ENCODE data around the gene PAPPA2.
"Not testable (repeated sequence)": the region's sequence is repeated elsewhere in the genome, so short reads cannot be mapped to it uniquely, and the experiment has no call there.

Gene PAPPA2

DNA sequence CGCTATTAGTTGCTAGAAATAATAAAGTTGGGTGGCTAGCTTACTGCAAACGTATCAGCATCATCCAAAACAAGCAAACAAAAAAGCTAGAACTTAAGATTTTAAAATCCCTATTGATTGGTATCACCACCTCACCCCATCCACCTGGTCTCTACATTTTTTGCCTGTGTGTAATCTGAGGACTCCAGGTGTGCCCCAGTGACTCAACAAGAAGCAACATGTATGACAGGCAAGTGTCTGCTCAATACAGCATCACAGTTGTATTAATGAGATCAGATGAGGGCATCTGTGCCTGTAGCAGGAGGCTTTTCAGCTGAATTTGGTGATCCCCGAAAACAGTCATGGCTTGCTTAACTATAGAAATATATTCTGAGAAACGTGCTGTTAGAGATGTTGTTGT is 14.6 kb upstream of the PAPPA2 start:
- POLR2A ChIA-PET, result no interaction called here
- H3K36me3 ChIP-seq (ENCODE audit: control insufficient read depth in 2 of 2, insufficient read depth in 1 of 2, low read length in 2 of 2), result no peaks in the 10 kb centered on the region
- CTCF ChIA-PET, result interaction anchor here (0.6 to 0.8 kb wide), 6 partner anchors 18 to 450 kb away, joined by 3 to 6 read pairs (median 3); no protein-coding TSS in a partner anchor
- H3K27ac ChIP-seq (ENCODE audit: extremely low read depth, low read depth, low read length), result no peak overlapping the region
- no peak overlapping the region for H3K4me3 ChIP-seq (ENCODE audit: low read depth, low read length)
- H3K4me1 ChIP-seq (ENCODE audit: control insufficient read depth, insufficient read depth, low read length), result no peaks in the 10 kb centered on the region
- TF ChIP-seq SP2 (tag by site-specific recombination; IDR thresholded peaks at IDR 0.05), result no peak
- no peak for TF ChIP-seq ZNF473 (tag by site-specific recombination; IDR thresholded peaks at IDR 0.05)
- no peaks in the 10 kb centered on the region for H3K9me3 ChIP-seq (ENCODE audit: control insufficient read depth, insufficient read depth, low read depth, low read length)

DNA sequence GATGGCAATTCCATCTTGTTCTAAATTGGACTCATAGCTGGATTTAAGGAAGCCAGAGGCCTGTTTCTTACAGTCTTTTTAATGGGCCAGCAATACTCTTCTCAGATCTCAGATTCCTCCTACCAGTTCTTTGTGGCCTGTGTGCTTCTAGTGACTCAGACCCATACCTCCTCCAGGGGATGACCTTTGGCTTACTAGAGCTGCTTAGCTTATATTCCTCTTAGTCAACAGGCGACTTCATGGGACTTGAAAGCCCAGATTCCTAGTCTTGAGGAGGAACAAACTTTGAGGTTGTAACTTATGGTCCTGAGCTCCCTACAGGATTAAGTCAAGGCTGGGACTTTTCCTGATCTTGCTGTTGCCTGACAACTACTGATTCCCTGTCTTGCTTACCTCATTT is 12.4 kb upstream of the PAPPA2 start:
- no peaks in the 10 kb centered on the region for H3K9me3 ChIP-seq (ENCODE audit: control insufficient read depth, insufficient read depth, low read depth, low read length)
- no peaks in the 10 kb centered on the region for H3K4me1 ChIP-seq (ENCODE audit: control insufficient read depth, insufficient read depth, low read length)
- no peak overlapping the region for H3K27ac ChIP-seq (ENCODE audit: extremely low read depth, low read depth, low read length)
- CTCF ChIA-PET, result no interaction called here
- TF ChIP-seq ZNF473 (tag by site-specific recombination; IDR thresholded peaks at IDR 0.05) (no peak), ZEB2 (tag by site-specific recombination; IDR thresholded peaks at IDR 0.05) (no peak), ZNF146 (tag by site-specific recombination; IDR thresholded peaks at IDR 0.05) (no peak), ZNF214 (tag by site-specific recombination; IDR thresholded peaks at IDR 0.05; ENCODE audit: borderline replicate concordance) (no peak), ZNF501 (tag by site-specific recombination; IDR thresholded peaks at IDR 0.05) (no peak), ZNF792 (tag by site-specific recombination; IDR thresholded peaks at IDR 0.05) (no peak), ZNF830 (tag by site-specific recombination; IDR thresholded peaks at IDR 0.05; ENCODE audit: low read depth) (no peak), ZNF510 (tag by site-specific recombination; IDR thresholded peaks at IDR 0.05; ENCODE audit: insufficient replicate concordance) (no peak), OVOL3 (tag by site-specific recombination; IDR thresholded peaks at IDR 0.05) (no peak), FEZF1 (tag by site-specific recombination; IDR thresholded peaks at IDR 0.05) (no peak), ZNF654 (tag by site-specific recombination; IDR thresholded peaks at IDR 0.05; ENCODE audit: low read depth) (no peak), ZNF140 (tag by site-specific recombination; IDR thresholded peaks at IDR 0.05) (no peak), SCRT2 (tag by site-specific recombination; IDR thresholded peaks at IDR 0.05) (no peak), SALL2 (tag by site-specific recombination; IDR thresholded peaks at IDR 0.05; ENCODE audit: borderline replicate concordance) (no peak), TRIM28 (IDR thresholded peaks at IDR 0.05; ENCODE audit: borderline replicate concordance, low read length) (no peak), ZNF184 (tag by site-specific recombination; IDR thresholded peaks at IDR 0.05) (no peak)
- TF ChIP-seq, protein P1, sequence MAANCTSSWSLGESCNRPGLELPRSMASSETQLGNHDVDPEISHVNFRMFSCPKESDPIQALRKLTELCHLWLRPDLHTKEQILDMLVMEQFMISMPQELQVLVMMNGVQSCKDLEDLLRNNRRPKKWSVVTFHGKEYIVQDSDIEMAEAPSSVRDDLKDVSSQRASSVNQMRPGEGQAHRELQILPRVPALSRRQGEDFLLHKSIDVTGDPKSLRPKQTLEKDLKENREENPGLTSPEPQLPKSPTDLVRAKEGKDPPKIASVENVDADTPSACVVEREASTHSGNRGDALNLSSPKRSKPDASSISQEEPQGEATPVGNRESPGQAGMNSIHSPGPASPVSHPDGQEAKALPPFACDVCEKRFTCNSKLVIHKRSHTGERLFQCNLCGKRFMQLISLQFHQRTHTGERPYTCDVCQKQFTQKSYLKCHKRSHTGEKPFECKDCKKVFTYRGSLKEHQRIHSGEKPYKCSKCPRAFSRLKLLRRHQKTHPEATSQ (tag by site-specific recombination; IDR thresholded peaks at IDR 0.05), result no peak
- TF ChIP-seq, protein P2, sequence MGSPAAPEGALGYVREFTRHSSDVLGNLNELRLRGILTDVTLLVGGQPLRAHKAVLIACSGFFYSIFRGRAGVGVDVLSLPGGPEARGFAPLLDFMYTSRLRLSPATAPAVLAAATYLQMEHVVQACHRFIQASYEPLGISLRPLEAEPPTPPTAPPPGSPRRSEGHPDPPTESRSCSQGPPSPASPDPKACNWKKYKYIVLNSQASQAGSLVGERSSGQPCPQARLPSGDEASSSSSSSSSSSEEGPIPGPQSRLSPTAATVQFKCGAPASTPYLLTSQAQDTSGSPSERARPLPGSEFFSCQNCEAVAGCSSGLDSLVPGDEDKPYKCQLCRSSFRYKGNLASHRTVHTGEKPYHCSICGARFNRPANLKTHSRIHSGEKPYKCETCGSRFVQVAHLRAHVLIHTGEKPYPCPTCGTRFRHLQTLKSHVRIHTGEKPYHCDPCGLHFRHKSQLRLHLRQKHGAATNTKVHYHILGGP (tag by site-specific recombination; IDR thresholded peaks at IDR 0.05), result no peak
- TF ChIP-seq, protein P3, sequence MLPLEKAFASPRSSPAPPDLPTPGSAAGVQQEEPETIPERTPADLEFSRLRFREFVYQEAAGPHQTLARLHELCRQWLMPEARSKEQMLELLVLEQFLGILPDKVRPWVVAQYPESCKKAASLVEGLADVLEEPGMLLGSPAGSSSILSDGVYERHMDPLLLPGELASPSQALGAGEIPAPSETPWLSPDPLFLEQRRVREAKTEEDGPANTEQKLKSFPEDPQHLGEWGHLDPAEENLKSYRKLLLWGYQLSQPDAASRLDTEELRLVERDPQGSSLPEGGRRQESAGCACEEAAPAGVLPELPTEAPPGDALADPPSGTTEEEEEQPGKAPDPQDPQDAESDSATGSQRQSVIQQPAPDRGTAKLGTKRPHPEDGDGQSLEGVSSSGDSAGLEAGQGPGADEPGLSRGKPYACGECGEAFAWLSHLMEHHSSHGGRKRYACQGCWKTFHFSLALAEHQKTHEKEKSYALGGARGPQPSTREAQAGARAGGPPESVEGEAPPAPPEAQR (tag by site-specific recombination; IDR thresholded peaks at IDR 0.05), result no peak
- no peaks in the 10 kb centered on the region for H3K36me3 ChIP-seq (ENCODE audit: control insufficient read depth in 2 of 2, insufficient read depth in 1 of 2, low read length in 2 of 2)
- POLR2A ChIA-PET, result no interaction called here
- H3K4me3 ChIP-seq (ENCODE audit: low read depth, low read length), result no peak overlapping the region

DNA sequence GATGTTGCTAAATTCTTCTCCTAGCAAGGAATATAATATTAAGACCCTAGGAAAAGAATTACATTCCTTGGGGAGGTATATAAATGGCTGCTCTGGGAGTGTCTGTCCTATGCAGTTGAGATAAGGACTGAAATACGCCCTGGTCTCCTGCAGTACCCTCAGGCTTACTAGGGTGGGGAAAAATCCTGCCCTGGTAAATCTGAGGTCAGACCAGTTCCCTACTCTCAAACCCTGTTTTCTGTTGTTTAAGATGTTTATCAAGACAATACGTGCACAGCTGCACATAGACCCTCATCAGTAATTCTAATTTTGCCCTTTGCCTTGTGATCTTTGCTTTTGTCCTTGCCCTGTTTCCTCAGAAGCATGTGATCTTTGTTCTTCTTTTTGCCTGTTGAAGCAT is 11.2 kb upstream of the PAPPA2 start:
- H3K4me1 ChIP-seq (ENCODE audit: control insufficient read depth, insufficient read depth, low read length); H3K9me3 ChIP-seq (ENCODE audit: control insufficient read depth, insufficient read depth, low read depth, low read length); POLR2A ChIA-PET; H3K4me3 ChIP-seq (ENCODE audit: low read depth, low read length); H3K27ac ChIP-seq (ENCODE audit: extremely low read depth, low read depth, low read length); H3K36me3 ChIP-seq (ENCODE audit: control insufficient read depth in 2 of 2, insufficient read depth in 1 of 2, low read length in 2 of 2); CTCF ChIA-PET: not testable (repeated sequence)
